Measurements from ENCODE around the gene PDE6G. TPM values are rescaled to one million over a fixed set of nuclear protein-coding genes. Genes with fewer than 3 reads are reported as not detected.

PDE6G gene
- total RNA-seq, 2 experiments from 2014 or later: 10.0 to 10.9 TPM

DNA sequence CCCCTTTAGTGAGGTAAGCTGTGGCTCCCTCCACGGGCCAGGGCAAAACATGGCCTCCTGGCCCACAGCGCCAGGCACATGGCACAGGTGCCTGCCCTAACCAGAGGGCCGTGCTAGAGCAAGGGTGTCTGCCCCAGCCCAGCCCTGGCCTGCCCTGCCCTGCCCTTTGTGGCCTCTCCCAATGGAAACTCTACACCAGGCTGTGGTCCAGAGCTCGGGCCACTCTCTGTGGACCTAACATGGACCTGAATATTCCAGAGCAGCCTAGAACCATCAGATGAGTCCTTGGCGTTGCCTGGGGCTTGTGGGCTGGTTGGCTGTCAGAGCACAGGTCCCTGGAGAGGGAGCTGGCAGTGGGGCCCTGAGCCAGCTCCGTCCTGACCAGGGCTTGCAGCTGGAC, 38.9 kb upstream of the PDE6G start:
- Mint-ChIP-seq H3K4me3 (no peak overlapping the region), H3K4me1 (no peaks in the 10 kb centered on the region), H3K36me3 (ENCODE audit: low read depth) (peaks cover 46% of the 10 kb centered on the region), H3K9me3 (no peaks in the 10 kb centered on the region), H3K27me3 (no peaks in the 10 kb centered on the region), H3K27ac (no peak overlapping the region)
- POLR2A ChIA-PET: interaction anchor here (1.2 to 2.5 kb wide), 2 partner anchors 11 to 12 kb away, joined by 3 to 13 read pairs; partner anchors contain the start of genes ARL16 and HGS
- no peak for DNase-seq
- CTCF ChIA-PET: no interaction called here

DNA sequence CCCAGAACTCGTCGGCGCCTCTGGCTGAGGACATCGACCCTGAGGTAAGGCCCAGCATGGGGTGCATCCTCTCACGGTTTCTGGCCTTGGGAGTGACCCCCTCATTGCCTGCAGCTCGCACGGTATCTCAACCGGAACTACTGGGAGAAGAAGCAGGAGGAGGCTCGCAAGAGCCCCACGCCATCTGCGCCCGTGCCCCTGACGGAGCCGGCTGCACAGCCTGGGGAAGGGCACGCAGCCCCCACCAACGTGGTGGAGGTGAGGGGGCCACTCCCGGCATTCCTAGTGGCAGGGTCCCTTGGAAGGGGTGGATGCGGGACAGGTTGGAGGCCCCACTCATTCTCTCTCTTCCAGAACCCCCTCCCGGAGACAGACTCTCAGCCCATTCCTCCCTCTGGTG, 38.5 kb upstream of the PDE6G start:
- no peaks in the 10 kb centered on the region for H3K9me3 Mint-ChIP-seq
- H3K27me3 Mint-ChIP-seq: no peaks in the 10 kb centered on the region
- no peaks in the 10 kb centered on the region for H3K4me1 Mint-ChIP-seq
- H3K27ac Mint-ChIP-seq: no peak overlapping the region
- H3K36me3 Mint-ChIP-seq (ENCODE audit: low read depth): peaks cover 50% of the 10 kb centered on the region
- no peak overlapping the region for H3K4me3 Mint-ChIP-seq
- POLR2A ChIA-PET: interaction anchor here (1.2 to 2.5 kb wide), 2 partner anchors 11 to 12 kb away, joined by 3 to 13 read pairs; partner anchors contain the start of genes ARL16 and HGS
- no peak for DNase-seq
- CTCF ChIA-PET: no interaction called here

DNA sequence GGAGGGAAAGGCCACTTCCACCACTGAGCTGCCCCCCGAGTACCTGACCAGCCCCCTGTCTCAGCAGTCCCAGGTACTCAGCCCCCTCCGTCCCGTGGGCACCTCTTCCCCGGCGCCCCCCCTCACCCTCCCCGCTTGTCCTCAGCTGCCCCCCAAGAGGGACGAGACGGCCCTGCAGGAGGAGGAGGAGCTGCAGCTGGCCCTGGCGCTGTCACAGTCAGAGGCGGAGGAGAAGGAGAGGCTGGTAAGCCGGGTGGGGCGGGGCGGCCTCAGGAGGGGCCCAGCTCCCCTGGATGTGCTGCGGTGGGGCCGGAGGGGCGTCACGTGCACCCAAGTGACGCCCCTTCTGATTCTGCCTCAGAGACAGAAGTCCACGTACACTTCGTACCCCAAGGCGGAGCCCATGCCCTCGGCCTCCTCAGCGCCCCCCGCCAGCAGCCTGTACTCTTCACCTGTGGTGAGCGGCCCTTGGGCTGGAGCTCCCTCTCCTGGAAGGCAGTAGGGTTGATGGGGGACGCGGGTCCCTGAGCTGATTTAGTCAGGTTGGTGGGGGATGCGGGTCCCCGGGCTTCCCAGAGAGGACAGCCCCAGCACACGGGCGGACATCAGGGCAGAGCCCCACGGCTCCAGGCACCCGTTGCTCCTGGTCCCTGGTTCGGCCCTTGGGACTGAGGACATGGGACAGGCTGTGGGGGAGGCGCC, 37.3 kb upstream of the PDE6G start:
- H3K27me3 Mint-ChIP-seq: no peaks in the 10 kb centered on the region
- DNase-seq: no peak
- peaks cover 57% of the 10 kb centered on the region for H3K36me3 Mint-ChIP-seq (ENCODE audit: low read depth)
- CTCF ChIA-PET: interaction anchor here (1.0 kb wide), 1 partner anchor 8 kb away, joined by 3 read pairs; no protein-coding TSS in a partner anchor
- POLR2A ChIA-PET: interaction anchor here (1.0 to 1.9 kb wide), 3 partner anchors 9 to 11 kb away, joined by 4 to 9 read pairs (median 6); partner anchors contain the start of genes ARL16, HGS and MRPL12
- no peak overlapping the region for H3K27ac Mint-ChIP-seq
- H3K9me3 Mint-ChIP-seq: no peaks in the 10 kb centered on the region
- H3K4me3 Mint-ChIP-seq: no peak overlapping the region
- H3K4me1 Mint-ChIP-seq: no peaks in the 10 kb centered on the region

DNA sequence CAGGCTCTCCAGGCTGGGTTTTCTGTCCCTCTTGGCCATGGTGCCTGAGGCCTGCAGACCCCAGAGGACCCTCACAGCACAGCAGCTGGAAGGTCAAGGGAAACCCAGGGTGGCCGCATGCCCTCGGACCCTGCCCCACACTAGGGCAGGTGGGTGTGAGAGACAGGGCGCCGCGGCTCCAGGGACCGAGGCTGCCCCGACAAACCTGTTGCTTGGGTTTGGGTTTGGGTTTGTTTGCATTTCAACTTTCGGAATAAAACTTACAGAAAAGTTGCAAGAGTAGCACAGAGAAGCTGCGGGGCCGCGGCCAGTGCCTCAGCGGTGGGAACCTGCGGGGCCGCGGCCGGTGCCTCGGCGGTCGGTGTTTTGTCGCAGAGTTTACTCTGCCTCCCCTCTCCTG, 35.3 kb upstream of the PDE6G start:
- Mint-ChIP-seq H3K4me3 (no peak overlapping the region), H3K4me1 (peaks cover 6% of the 10 kb centered on the region), H3K9me3 (no peaks in the 10 kb centered on the region), H3K27me3 (no peaks in the 10 kb centered on the region), H3K27ac (no peak overlapping the region), H3K36me3 (ENCODE audit: low read depth) (peaks cover 48% of the 10 kb centered on the region)
- CTCF ChIA-PET: no interaction called here
- POLR2A ChIA-PET: interaction anchor here (1.4 to 1.5 kb wide), 2 partner anchors 11 to 13 kb away, joined by 3 to 5 read pairs; no protein-coding TSS in a partner anchor
- no peak for DNase-seq

DNA sequence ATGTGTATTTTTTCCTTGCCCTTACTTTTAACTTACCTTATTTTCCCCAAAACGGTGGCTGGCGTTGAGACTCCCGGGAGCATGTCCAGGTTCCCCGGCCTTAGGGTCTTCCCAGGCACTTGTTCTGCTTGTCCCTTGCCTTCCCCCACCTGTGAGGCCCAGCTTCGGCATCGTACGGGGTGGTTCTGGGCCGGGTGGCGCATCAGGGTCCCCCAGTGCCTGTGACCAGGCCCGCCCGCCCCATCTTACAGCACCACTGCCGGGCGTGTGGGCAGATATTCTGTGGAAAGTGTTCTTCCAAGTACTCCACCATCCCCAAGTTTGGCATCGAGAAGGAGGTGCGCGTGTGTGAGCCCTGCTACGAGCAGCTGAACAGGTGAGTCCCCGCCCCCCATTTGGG, 34.9 kb upstream of the PDE6G start:
- Mint-ChIP-seq H3K27ac (no peak overlapping the region), H3K4me1 (peaks cover 9% of the 10 kb centered on the region), H3K27me3 (no peaks in the 10 kb centered on the region), H3K9me3 (no peaks in the 10 kb centered on the region), H3K36me3 (ENCODE audit: low read depth) (peaks cover 49% of the 10 kb centered on the region), H3K4me3 (no peak overlapping the region)
- ChIA-PET POLR2A (interaction anchor here (1.4 kb wide), 1 partner anchor 11 kb away, joined by 5 read pairs; no protein-coding TSS in a partner anchor), CTCF (no interaction called here)
- DNase-seq: no peak

DNA sequence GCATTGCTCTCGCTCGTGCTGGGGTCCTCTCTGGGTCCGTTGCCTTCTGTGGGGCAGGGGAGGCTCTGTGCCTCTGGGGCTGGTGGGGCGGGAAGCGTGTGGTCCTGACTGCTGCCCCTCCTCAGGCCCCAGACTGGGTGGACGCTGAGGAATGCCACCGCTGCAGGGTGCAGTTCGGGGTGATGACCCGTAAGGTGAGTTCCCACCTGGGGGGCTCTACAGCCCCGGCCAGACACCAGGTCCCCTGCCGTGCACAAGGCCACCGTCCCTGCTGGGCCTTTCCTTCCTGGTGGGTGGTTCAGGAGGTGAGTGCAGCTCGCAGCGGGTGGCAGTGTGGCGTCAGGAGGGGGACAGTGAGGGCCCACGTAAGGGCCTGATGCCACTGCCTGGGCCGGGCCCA, 34.2 kb upstream of the PDE6G start:
- Mint-ChIP-seq H3K27ac (no peak overlapping the region), H3K36me3 (ENCODE audit: low read depth) (peaks cover 51% of the 10 kb centered on the region), H3K4me1 (peaks cover 14% of the 10 kb centered on the region), H3K9me3 (no peaks in the 10 kb centered on the region), H3K4me3 (no peak overlapping the region), H3K27me3 (no peaks in the 10 kb centered on the region)
- ChIA-PET CTCF (no interaction called here), POLR2A (interaction anchor here (1.4 kb wide), 1 partner anchor 12 kb away, joined by 5 read pairs; no protein-coding TSS in a partner anchor)
- DNase-seq: no peak

DNA sequence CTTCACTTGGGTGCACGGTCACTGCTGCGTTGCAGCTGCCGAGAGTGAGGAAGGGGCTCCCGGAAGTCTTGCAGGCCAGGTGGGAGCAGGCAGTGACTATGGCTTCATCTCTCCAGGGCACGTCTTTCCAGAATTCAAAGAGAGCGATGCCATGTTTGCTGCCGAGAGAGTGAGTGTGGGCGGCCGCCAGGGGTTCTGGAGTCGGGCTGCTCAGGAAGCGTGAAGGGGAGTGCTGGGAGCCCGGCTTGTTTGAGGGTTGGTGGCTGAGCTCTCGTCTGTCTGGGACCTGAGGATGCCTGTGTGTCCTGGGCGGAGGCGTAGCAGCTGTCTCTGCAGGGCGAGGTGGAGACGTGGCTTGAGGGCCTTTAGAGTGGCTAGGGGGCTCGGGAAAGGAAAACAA, 33.7 kb upstream of the PDE6G start:
- peaks cover 56% of the 10 kb centered on the region for H3K36me3 Mint-ChIP-seq (ENCODE audit: low read depth)
- ChIA-PET CTCF (no interaction called here), POLR2A (interaction anchor here (1.4 kb wide), 1 partner anchor 12 kb away, joined by 5 read pairs; no protein-coding TSS in a partner anchor)
- H3K4me3 Mint-ChIP-seq: no peak overlapping the region
- H3K27ac Mint-ChIP-seq: peak overlapping the region; percentile 26
- H3K4me1 Mint-ChIP-seq: peaks cover 18% of the 10 kb centered on the region
- no peaks in the 10 kb centered on the region for H3K27me3 Mint-ChIP-seq
- DNase-seq: no peak
- H3K9me3 Mint-ChIP-seq: no peaks in the 10 kb centered on the region

DNA sequence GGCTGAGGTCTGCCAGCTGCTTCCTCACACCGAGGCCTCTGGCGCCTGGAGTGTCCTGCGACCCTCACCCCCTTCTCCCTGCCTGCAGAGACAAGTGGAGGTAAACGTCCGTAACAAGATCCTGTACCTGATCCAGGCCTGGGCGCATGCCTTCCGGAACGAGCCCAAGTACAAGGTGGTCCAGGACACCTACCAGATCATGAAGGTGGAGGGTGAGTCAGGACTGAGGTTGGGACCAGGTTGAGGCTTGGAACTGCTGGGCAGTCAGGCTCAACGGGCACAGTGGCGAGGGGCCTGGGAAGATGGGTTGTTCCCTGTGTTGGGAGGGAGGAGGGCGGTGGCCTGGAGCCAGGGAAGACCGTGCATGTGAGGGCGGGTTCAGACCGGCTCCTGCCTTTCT, 32.3 kb upstream of the PDE6G start:
- DNase-seq: no peak
- POLR2A ChIA-PET: no interaction called here
- no peak overlapping the region for H3K27ac Mint-ChIP-seq
- H3K4me1 Mint-ChIP-seq: peaks cover 28% of the 10 kb centered on the region
- CTCF ChIA-PET: no interaction called here
- no peaks in the 10 kb centered on the region for H3K9me3 Mint-ChIP-seq
- H3K27me3 Mint-ChIP-seq: no peaks in the 10 kb centered on the region
- peaks cover 59% of the 10 kb centered on the region for H3K36me3 Mint-ChIP-seq (ENCODE audit: low read depth)
- no peak overlapping the region for H3K4me3 Mint-ChIP-seq

DNA sequence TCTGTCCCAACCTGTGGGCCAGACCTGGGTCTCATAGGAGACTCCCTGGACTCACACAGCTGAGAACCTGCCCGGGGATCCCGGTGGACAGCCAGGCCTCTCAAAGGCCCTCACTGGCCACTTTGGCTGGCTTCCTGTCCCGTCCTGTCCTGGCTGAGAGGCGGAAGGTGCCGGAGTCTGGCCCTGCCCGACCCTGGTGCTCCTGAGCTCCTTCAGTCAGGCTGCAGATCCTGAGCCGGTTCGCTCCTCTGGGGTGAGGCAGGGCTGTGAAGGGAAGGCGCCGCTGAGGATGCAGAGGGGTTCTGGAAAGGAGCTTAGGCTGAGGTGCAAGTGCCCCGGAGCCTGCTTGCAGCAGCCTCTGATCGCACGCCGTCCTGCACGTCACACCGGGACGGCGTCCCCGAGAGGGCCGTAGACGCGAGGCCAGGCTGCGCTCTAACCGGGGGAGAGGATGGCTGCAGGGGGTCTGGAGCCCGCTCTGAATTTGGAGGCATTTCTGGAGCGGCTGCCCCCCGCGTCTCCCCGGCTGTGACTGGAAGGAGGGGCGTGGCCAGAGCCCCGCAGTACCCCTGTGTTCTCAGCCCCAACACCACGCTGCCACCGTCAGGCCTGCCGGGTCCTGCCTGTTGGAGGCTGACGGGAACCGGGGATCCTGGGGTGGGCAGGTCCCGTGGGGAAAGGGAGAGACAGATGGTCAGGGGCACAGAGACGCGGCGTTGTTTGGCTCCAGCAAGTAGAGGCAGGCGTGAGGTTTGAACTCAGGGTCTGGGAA, 31.6 kb upstream of the PDE6G start:
- CTCF ChIA-PET: no interaction called here
- Mint-ChIP-seq H3K27me3 (no peaks in the 10 kb centered on the region), H3K4me1 (peaks cover 30% of the 10 kb centered on the region), H3K27ac (no peak overlapping the region), H3K9me3 (no peaks in the 10 kb centered on the region), H3K4me3 (no peak overlapping the region), H3K36me3 (ENCODE audit: low read depth) (peaks cover 59% of the 10 kb centered on the region)
- POLR2A ChIA-PET: interaction anchor here (1.6 kb wide), 1 partner anchor 13 kb away, joined by 4 read pairs; no protein-coding TSS in a partner anchor
- DNase-seq: no peak

DNA sequence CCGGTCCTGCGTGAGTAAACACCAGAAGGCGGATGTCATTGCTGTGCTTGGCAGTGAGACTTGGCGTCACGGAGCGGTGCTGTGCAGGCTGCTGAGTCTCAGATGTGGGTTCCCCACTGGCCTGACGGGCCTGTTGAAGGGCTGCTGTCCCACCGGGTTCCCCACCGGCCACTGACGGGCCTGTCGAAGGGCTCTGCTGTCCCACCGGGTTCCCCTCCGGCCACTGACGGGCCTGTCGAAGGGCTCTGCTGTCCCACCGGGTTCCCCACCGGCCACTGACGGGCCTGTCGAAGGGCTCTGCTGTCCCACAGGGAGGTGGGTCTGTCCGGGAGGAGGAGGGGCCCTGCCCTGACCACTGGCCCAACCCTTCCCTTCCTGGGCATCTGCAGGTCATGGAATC, 30.3 kb upstream of the PDE6G start:
- peaks cover 42% of the 10 kb centered on the region for H3K4me1 Mint-ChIP-seq
- H3K4me3 Mint-ChIP-seq: no peak overlapping the region
- H3K27me3 Mint-ChIP-seq: no peaks in the 10 kb centered on the region
- H3K9me3 Mint-ChIP-seq: no peaks in the 10 kb centered on the region
- POLR2A ChIA-PET: interaction anchor here (1.6 kb wide), 1 partner anchor 15 kb away, joined by 4 read pairs; no protein-coding TSS in a partner anchor
- no peak overlapping the region for H3K27ac Mint-ChIP-seq
- no peak for DNase-seq
- CTCF ChIA-PET: no interaction called here
- peaks cover 53% of the 10 kb centered on the region for H3K36me3 Mint-ChIP-seq (ENCODE audit: low read depth)

DNA sequence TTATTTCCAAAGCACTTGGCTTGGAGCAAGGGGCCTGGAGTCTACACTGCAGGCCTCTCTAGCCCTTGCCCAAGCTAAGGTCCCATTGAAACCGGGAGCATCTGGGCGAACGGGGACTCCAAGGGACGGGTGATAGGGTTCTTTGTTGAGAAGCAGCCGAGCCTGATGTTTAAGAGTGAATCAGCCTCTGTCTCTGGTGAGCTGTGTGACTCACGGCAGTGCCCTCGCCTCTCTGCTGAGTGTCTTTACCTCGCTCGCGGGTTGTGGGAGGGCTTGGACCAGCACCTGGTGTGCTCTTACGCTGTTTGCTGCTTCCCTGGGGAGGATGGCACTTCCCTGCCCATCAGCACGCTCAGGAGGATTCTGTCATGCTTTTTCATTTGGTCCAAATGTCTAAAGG, 28.8 kb upstream of the PDE6G start:
- Mint-ChIP-seq H3K27me3 (no peaks in the 10 kb centered on the region), H3K27ac (peak overlapping the region; percentile 77), H3K9me3 (no peaks in the 10 kb centered on the region), H3K36me3 (ENCODE audit: low read depth) (peaks cover 47% of the 10 kb centered on the region), H3K4me3 (peak overlapping the region; percentile 75), H3K4me1 (peaks cover 42% of the 10 kb centered on the region)
- CTCF ChIA-PET: interaction anchor here (4.2 kb wide), 1 partner anchor 18 kb away, joined by 42 read pairs; the partner anchor contains the start of gene MRPL12
- POLR2A ChIA-PET: interaction anchor here (0.7 to 4.7 kb wide), 11 partner anchors 8 to 148 kb away, joined by 3 to 111 read pairs (median 6); partner anchors contain the start of genes CCDC137, MCRIP1, MRPL12 and OXLD1
- peak; percentile 42 for DNase-seq

DNA sequence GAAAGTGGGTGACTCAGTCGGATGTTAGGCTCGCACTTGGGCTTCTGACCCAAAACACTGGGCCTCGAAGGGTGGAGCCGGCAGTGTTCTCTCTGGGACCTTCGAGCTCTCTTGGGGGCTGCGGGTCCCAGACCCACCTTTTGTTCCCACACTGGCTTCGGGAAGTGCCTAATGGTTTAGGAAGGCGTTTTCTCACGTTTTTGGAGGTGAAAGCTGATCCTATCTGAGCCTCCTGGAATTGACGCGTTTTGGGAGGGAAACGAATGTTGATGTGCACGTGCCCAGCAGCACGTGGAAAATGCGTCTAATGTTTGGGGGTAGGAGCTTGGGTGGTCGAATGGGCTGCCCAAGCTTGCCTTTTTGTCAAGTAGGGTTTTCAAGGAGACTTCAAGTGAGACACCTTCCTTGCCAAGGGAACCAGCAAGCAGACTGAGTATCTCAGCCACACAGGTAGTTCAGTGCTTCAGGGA, 28.1 kb upstream of the PDE6G start:
- peak overlapping the region; percentile 75 for H3K4me3 Mint-ChIP-seq
- H3K36me3 Mint-ChIP-seq (ENCODE audit: low read depth): peaks cover 40% of the 10 kb centered on the region
- H3K27me3 Mint-ChIP-seq: no peaks in the 10 kb centered on the region
- ChIA-PET CTCF (interaction anchor here (1.2 to 4.2 kb wide), 6 partner anchors 9 to 335 kb away, joined by 3 to 42 read pairs (median 6); partner anchors contain the start of gene MRPL12), POLR2A (interaction anchor here (0.7 to 4.7 kb wide), 15 partner anchors 9 to 186 kb away, joined by 3 to 111 read pairs (median 8); partner anchors contain the start of genes ARHGDIA, CCDC137, MCRIP1 and MRPL12)
- peak; percentile 34 for DNase-seq
- H3K27ac Mint-ChIP-seq: peak overlapping the region; percentile 77
- peaks cover 42% of the 10 kb centered on the region for H3K4me1 Mint-ChIP-seq
- H3K9me3 Mint-ChIP-seq: no peaks in the 10 kb centered on the region

All from activated CD4-positive, alpha-beta memory T cell treated with anti-CD3 and anti-CD28 coated beads, Interleukin-2, amount 10 ng/mL, durations not matched to agents 7 days and 5 days (primary cell).